Measurements from ENCODE around the gene ZNF81. TPM values are rescaled to one million over a fixed set of nuclear protein-coding genes. Genes with fewer than 3 reads are reported as not detected.
A peak's percentile ranks its signal among the peaks of the same experiment; 100 is the strongest.

ZNF81 gene
- total and polyA plus RNA-seq, 2 of the 13 experiments (the other 11 are each of a cell fraction or from before 2014, with no cell fraction given) = 1.4 to 3.2 TPM

GRCh38 chrX:47836164-47837072 lies at the start of gene ZNF81 (continued):
- TF ChIP-seq NFRKB (IDR thresholded peaks at IDR 0.05) (peak; percentile 63; the same call in 1 of the 2 replicates), CENPX (CRISPR knock-in tag; IDR thresholded peaks at IDR 0.05) (no peak), TCF7 (IDR thresholded peaks at IDR 0.05; ENCODE audit: low read depth) (no peak), HDAC1 (CRISPR knock-in tag; IDR thresholded peaks at IDR 0.05) (0 out of 2 replicates have a peak, but pooled peaks have one; percentile 36), ZMYM3 (CRISPR knock-in tag; IDR thresholded peaks at IDR 0.05) (no peak), ETV5 (CRISPR knock-in tag; IDR thresholded peaks at IDR 0.05; ENCODE audit: borderline replicate concordance) (peak; percentile 21; the same call in 1 of the 2 replicates), POLR2G (IDR thresholded peaks at IDR 0.05; ENCODE audit: low read depth, low read length) (peak; percentile 66), ZGPAT (CRISPR knock-in tag; IDR thresholded peaks at IDR 0.05) (no peak), BRD4 (CRISPR knock-in tag; IDR thresholded peaks at IDR 0.05) (no peak), BCL6 (CRISPR knock-in tag; IDR thresholded peaks at IDR 0.05) (no peak), XRCC5 (optimal IDR thresholded peaks at IDR 0.05; ENCODE audit: low read length) (no peak), ZNF598 (CRISPR knock-in tag; IDR thresholded peaks at IDR 0.05; ENCODE audit: borderline replicate concordance) (no peak), GABPB1 (CRISPR knock-in tag; IDR thresholded peaks at IDR 0.05) (peak; percentile 90)
- TF ChIP-seq, protein P1, sequence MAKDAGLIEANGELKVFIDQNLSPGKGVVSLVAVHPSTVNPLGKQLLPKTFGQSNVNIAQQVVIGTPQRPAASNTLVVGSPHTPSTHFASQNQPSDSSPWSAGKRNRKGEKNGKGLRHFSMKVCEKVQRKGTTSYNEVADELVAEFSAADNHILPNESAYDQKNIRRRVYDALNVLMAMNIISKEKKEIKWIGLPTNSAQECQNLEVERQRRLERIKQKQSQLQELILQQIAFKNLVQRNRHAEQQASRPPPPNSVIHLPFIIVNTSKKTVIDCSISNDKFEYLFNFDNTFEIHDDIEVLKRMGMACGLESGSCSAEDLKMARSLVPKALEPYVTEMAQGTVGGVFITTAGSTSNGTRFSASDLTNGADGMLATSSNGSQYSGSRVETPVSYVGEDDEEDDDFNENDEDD (CRISPR knock-in tag; IDR thresholded peaks at IDR 0.05; ENCODE audit: borderline replicate concordance) = no peak
